Activated CD4-positive, alpha-beta T cell treated with anti-CD3 and anti-CD28 coated beads, Interleukin-10, Interleukin-2, amounts not matched to agents 100 ng/mL and 50 ng/mL, durations not matched to agents 16 hours and 8 hours (primary cell): ENCODE data around the gene ARID5B.
A peak's percentile ranks its signal among the peaks of the same experiment; 100 is the strongest.

Source experiments
- DNase-seq: peaks from one replicate; pipeline ENCODE4 v3.0.0-alpha.2; 2020

ARID5B gene

DNA sequence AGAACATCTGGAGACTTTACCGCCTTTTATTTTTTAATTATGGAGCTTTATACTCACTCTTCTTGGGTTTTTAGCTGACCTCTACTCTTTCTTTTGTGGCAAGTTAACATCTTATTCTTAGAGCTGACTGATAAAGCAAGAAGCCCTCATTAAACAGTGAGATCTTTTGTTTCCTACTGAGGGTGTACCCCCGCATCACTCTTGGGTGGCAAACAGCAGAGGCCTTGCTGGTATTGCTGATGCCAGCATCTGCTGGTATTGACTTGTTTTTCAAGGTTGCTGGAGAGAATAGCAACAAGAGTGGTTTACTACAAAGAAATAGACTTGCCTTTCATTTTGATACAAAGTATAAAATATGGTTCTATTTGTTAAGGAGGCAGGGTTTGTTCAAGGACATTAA, 154.7 kb downstream of the ARID5B start:
- DNase-seq: peak; percentile 23

DNA sequence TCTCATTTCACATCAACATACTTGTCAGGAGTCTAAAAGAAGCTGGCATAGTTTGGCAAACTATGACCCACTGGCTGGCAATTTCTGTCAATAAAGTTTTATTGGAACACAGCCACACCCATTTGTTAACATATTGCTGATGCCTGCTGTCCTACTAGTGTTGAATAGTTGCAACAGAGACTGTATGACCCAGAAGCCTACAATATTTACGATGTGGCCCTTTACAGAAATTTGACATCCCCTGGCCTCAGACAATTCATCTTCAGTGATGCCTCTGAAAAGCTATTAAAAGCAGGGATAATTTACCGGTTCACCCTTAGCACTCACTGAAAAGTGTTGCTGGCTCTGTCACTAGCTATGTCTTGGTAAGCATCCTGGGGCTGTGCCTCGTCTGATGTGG, 155.2 kb downstream of the ARID5B start:
- DNase-seq: no peak

DNA sequence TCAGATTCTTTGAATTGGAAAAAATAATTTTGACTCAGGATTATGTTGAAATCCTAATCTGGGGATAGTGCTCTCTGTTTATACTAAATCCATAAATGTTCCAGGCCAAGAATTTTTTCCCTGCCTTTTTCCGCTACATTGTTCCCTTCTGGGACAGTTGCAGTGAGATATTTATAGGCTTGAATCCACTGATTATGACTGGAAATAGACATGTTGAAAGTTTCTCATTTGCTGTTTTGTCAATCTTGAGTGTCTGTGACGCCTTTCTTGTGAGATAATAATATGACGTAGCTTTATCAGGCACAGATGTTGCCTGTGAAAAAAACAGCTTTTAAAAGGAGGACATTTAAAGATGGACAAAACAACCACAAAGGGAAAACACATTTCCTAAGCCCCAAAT, 155.9 kb downstream of the ARID5B start:
- no peak for DNase-seq

- no peak for DNase-seq
These were observed 156.4 kb downstream of the ARID5B start for GRCh38 chr10:62057850-62058249.

DNA sequence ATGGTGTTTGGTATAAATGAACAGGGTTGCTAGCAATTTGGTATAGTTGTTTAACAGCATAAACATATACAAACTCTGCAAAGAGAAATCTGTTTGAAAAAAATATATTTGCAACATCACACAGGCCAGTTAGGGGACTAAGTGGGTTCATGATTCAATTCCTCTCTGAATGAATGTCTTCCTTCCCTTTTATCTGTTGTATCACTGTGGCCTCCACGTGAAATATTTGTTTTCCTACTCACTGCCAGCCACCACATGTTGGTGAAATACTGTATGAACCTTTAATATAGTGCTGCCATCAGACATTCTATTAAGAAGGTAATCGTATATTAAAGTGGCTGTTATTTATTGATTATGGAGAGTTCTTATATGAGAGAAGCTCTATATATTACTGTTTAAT, 157.0 kb downstream of the ARID5B start:
- no peak for DNase-seq

DNA sequence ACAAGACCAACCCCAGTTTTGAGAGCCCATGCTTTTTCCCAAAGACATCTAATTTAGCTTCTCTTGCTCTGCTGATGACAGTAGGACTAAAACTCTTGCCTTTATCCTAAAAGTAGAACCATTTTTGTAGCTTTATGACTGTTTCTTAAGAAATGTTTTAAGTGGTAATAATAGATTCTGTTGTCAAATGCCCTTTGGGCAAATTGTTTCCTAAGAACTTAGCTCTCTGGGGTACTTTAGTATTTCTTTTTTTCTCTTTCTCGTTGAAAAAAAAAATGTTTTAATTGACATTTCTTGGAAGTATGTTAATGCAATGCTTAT, 157.4 kb downstream of the ARID5B start:
- no peak for DNase-seq

DNA sequence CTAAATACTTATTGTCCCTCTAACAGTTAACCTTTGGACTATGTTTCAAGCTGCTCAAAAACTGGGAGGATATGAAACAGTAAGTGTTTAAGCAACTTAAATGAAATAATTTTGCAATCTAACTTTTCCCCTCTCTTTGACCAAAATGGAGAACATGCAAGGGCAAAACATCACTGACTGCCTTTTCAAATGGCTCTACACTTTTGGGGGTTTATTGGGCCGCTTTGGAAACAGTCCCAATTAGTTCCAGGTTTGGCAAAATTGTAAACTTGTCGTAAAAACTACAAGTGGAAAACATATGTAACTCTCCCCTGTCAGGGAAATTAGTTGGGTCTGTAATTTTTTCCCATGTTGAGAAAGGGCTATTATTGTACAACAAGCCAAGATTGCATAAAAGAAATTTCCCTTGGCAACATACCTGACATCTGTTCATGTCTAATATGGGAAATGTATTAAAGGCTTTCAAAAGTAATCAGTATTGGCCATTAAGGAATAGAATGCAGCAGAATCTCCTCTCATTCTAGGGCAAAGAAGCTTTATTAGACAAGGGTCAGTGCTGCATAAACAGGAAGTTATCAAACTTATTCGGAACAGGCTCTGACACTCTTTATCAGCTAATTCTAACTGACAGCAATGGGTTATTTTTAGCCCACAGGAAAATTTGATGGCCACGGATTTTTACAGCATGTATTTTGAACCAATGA, 157.9 kb downstream of the ARID5B start:
- DNase-seq: no peak

- DNase-seq: peak; percentile 45
These were observed 160.5 kb downstream of the ARID5B start for GRCh38 chr10:62062028-62062427.

GRCh38 chr10:62062752-62063512, 161.4 kb downstream of the ARID5B start:
- DNase-seq: peak; percentile 80

GRCh38 chr10:62063795-62064472, 162.4 kb downstream of the ARID5B start:
- peak; percentile 71 for DNase-seq

DNA sequence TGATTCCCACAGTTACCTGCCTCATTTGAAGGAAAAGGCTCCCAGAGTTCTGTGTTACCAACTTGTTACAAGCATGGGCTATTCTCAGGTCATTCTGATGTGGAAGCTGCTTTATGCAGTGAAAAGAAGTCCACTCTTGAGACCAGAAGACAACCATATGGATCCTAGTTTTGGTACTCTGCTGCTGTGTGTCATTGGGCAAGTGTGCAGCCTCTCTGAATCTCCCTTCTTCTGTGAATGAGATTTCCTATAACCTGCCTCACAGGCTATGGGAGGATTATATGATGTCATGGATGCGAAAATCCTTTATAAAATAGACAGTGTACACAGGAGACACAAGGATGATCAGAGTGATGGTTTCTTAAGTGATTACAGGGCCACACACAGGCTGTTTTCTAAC, 166.1 kb downstream of the ARID5B start:
- DNase-seq: no peak

DNA sequence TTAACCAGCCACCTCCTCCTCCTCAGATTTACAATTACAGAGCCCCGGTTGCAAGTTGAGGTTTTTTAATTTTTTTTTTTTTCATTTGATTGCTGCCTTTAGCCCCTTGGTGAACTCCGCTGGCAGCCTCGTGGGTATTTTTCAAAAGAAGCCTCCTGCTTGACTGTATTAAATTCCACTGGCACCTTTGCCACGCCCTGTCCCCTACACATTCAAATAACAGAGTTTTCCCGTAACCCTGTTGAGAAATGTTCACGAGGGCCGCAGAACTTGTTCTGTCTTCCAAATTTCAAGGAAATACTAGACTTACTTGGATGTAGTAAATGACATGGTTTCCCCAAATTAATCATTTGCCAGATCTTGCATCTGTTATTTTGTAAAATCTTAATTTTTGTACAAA, 167.0 kb downstream of the ARID5B start:
- DNase-seq: no peak

GRCh38 chr10:62069452-62070178, 168.1 kb downstream of the ARID5B start:
- no peak for DNase-seq

DNA sequence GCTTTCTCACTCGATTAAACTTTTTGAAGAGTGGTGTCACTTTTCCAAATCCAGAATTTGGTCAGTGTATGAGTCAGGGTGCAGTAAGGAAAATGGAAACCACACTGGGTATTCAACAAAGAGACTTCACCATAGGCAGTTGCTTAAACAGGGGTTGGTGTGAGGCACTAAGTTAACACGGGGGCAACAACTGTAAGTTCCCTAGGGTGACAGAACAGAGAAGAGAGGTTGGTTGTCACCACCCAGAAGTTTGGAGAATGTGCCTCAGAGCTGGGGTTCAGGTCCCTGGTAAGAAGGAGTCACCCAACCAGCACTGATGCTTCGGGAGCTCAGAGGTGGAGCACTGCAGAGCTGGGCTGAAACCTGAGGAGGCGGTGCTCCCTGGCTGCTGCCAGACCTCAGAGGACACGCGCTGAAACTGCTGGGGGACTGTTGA, 170.4 kb downstream of the ARID5B start:
- DNase-seq: peak; percentile 50

DNA sequence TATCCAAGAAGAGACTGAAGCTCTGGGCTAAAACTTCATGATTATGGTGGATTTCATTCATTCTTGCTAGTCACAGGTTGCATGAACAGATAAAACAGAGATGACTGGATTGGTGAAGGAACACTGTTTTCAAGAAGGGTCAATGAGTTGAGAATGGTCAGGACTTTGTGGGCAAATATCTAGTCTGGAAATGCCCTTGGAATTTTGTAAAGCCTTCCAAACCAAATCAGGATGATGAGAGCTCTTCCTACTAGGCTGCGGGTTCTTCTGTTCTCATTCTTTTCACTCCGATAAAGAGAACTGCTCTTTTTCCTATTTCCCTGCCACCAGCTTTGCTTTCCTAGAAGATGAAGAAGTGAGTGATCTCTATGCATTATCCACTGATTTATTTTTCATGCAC, 171.4 kb downstream of the ARID5B start:
- DNase-seq: no peak

DNA sequence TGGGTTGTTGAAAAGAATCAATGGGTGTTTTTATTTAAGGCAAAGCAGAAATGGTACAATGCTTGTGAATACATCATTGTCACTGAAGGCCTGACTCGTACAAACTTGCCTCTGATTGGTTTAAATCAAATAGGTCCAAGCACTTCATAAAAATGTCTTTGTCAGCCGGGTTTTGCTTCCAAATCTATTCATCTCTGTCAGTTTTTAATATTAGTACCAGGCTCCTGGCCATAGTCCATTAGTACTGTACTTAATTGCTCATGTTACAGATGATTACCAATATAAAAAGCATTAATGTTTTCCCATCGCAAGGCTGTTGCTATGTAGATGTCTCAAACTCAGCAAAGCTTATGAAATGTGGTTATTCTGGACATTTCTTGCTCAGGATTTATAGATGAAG, 171.9 kb downstream of the ARID5B start:
- DNase-seq: no peak

GRCh38 chr10:62075414-62075813, 173.9 kb downstream of the ARID5B start:
- DNase-seq: no peak

DNA sequence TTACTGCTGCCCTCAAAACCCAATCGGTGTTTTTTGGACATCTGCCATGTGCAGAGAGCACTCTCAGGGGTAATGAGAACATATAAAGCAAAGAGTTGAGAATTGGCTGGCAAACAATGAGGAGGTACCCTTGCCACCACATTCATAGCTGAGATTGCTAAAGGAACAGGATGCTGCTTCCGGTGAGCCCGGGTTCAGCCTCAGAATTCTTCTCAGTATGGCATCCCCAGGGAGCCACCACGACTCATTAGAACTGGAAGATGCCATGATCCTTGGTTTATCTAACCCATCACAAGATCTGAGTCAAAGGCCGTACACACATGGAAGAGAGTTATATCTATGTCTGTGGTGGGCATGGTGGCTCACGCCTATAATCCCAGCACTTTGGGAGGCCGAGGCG, 174.4 kb downstream of the ARID5B start:
- no peak for DNase-seq

DNA sequence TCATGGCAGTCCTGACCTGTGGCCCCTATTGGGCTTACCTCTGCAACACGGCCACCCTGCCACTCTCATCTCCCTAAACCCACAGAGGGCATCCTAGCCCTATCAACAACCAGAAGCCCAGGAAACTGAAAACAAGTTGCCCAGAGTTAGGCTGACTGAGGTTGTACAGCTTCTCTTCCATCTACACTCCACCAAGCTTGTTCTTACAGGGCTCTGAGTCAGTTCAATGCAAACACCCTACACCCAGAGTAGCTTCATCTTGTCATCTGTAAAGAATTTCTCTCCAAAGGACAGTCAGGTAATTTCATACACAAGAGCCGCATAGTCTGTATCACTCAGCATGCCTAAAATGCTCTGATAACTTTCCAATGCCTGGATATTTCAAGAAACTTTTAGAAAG, 175.4 kb downstream of the ARID5B start:
- DNase-seq: peak; percentile 55

GRCh38 chr10:62077330-62078015, 176.0 kb downstream of the ARID5B start:
- DNase-seq: no peak

GRCh38 chr10:62079885-62080559, 178.5 kb downstream of the ARID5B start:
- no peak for DNase-seq

- no peak for DNase-seq
These were observed 179.4 kb downstream of the ARID5B start for GRCh38 chr10:62080905-62081304.
